ENCODE data around the gene CD48.

Gene CD48

GRCh38 chr1:160741612-160742348, 30.2 kb upstream of the CD48 start:
- no peak overlapping the region for H3K27ac ChIP-seq
- TF ChIP-seq CTCF (IDR thresholded peaks at IDR 0.05): no peak
- no peaks in the 10 kb centered on the region for H3K27me3 ChIP-seq
- no peaks in the 10 kb centered on the region for H3K36me3 ChIP-seq
- no peak overlapping the region for H3K4me3 ChIP-seq (ENCODE audit: low read depth in 1 of 2, low read length in 1 of 2)
- peaks cover 15% of the 10 kb centered on the region in 2 experiments for H3K4me1 ChIP-seq (ENCODE audit: control insufficient read depth in 1 of 2, insufficient read depth in 1 of 2, low read depth in 1 of 2, low read length in 1 of 2)
- no peaks in the 10 kb centered on the region for H3K9me3 ChIP-seq

GRCh38 chr1:160741092-160741501, 29.5 kb upstream of the CD48 start:
- H3K4me3 ChIP-seq (ENCODE audit: low read depth in 1 of 2, low read length in 1 of 2): no peak overlapping the region
- no peak for TF ChIP-seq CTCF (IDR thresholded peaks at IDR 0.05)
- peaks cover 15% of the 10 kb centered on the region in 2 experiments for H3K4me1 ChIP-seq (ENCODE audit: control insufficient read depth in 1 of 2, insufficient read depth in 1 of 2, low read depth in 1 of 2, low read length in 1 of 2)

GRCh38 chr1:160740133-160740688, 28.6 kb upstream of the CD48 start:
- TF ChIP-seq CTCF (IDR thresholded peaks at IDR 0.05): no peak
- Histone ChIP-seq H3K4me3 (ENCODE audit: low read depth in 1 of 2, low read length in 1 of 2) (no peak overlapping the region), H3K27me3 (no peaks in the 10 kb centered on the region), H3K9me3 (no peaks in the 10 kb centered on the region), H3K36me3 (no peaks in the 10 kb centered on the region), H3K27ac (no peak overlapping the region), H3K4me1 (ENCODE audit: control insufficient read depth in 1 of 2, insufficient read depth in 1 of 2, low read depth in 1 of 2, low read length in 1 of 2) (peaks cover 15% of the 10 kb centered on the region in 2 experiments)

More at GRCh38 chr1:160741092-160741501, 29.5 kb upstream of the CD48 start:
- H3K9me3 ChIP-seq: no peaks in the 10 kb centered on the region
- no peak overlapping the region for H3K27ac ChIP-seq
- H3K36me3 ChIP-seq: no peaks in the 10 kb centered on the region
- H3K27me3 ChIP-seq: no peaks in the 10 kb centered on the region

GRCh38 chr1:160739098-160739511, 27.5 kb upstream of the CD48 start, which contains the start of gene SLAMF7:
TSS of gene SLAMF7 (plus strand) at chr1:160739247. CDS start at chr1:160739302, 55 bp downstream.
- Histone ChIP-seq H3K4me3 (ENCODE audit: low read depth in 1 of 2, low read length in 1 of 2) (no peak within 1 kb of the TSS), H3K4me1 (ENCODE audit: control insufficient read depth in 1 of 2, insufficient read depth in 1 of 2, low read depth in 1 of 2, low read length in 1 of 2) (peaks cover 15% of the 10 kb centered on the region in 2 experiments), H3K9me3 (no peaks in the 10 kb centered on the region), H3K27ac (peak within 1 kb of the TSS; percentile 58), H3K27me3 (no peaks in the 10 kb centered on the region), H3K36me3 (no peaks in the 10 kb centered on the region)
- TF ChIP-seq CTCF (IDR thresholded peaks at IDR 0.05): no peak

GRCh38 chr1:160738271-160738670, 26.6 kb upstream of the CD48 start:
- Histone ChIP-seq H3K9me3 (no peaks in the 10 kb centered on the region), H3K27ac (no peak overlapping the region)
- no peak for TF ChIP-seq CTCF (IDR thresholded peaks at IDR 0.05)

More at GRCh38 chr1:160738271-160738670, 26.6 kb upstream of the CD48 start:
- no peaks in the 10 kb centered on the region for H3K27me3 ChIP-seq
- no peaks in the 10 kb centered on the region for H3K36me3 ChIP-seq
- H3K4me3 ChIP-seq (ENCODE audit: low read depth in 1 of 2, low read length in 1 of 2): no peak overlapping the region
- H3K4me1 ChIP-seq (ENCODE audit: control insufficient read depth in 1 of 2, insufficient read depth in 1 of 2, low read depth in 1 of 2, low read length in 1 of 2): peaks cover 15 to 21% of the 10 kb centered on the region in 2 experiments
